ENCODE results near the gene B3GNT9. TPM values are rescaled to one million over a fixed set of nuclear protein-coding genes. Genes with fewer than 3 reads are reported as not detected.

The B3GNT9 gene
- polyA plus RNA-seq, 1 donor from 2014 or later = not detected

GRCh38 chr16:67197704-67198103 lies 46.9 kb upstream of the B3GNT9 start:
- H4K20me1 ChIP-seq (ENCODE audit: insufficient read depth) = no peaks in the 10 kb centered on the region
- no peaks in the 10 kb centered on the region for H3K27me3 ChIP-seq (ENCODE audit: insufficient read depth, low read depth, low read length)
- H3K4me2 ChIP-seq (ENCODE audit: low read length) = no peak overlapping the region
- H3K4me3 ChIP-seq (ENCODE audit: low read length) = no peak overlapping the region
- no peaks in the 10 kb centered on the region for H3K36me3 ChIP-seq (ENCODE audit: insufficient read depth, low read length)
- H3F3A ChIP-seq (ENCODE audit: insufficient read depth, low read length, poor library complexity, severe bottlenecking) = no peaks in the 10 kb centered on the region
- peaks cover 9% of the 10 kb centered on the region for H3K79me2 ChIP-seq (replicated peaks; ENCODE audit: insufficient read depth, low read length)
- H3K9ac ChIP-seq (ENCODE audit: low read length) = no peak overlapping the region
- H3K9me3 ChIP-seq (ENCODE audit: low read length) = no peaks in the 10 kb centered on the region
- H2AFZ ChIP-seq (ENCODE audit: low read depth, low read length) = no peak overlapping the region
- TF ChIP-seq SMC3 (conservative IDR thresholded peaks at IDR 0.05; ENCODE audit: poor library complexity) = no peak
- TF ChIP-seq REST (IDR thresholded peaks at IDR 0.05; ENCODE audit: borderline replicate concordance) = no peak
- no peak for TF ChIP-seq TAF1 (IDR thresholded peaks at IDR 0.05; ENCODE audit: low read depth)
- TF ChIP-seq EZH2 (IDR thresholded peaks at IDR 0.05; ENCODE audit: borderline replicate concordance, insufficient read depth, low read length, poor library complexity, severe bottlenecking) = no peak
- TF ChIP-seq POLR2AphosphoS5 (IDR thresholded peaks at IDR 0.05) = no peak
- H3K9me2 ChIP-seq (ENCODE audit: insufficient read depth, low read length) = no peaks in the 10 kb centered on the region
- no peak overlapping the region for H3K27ac ChIP-seq (ENCODE audit: low read length)

- H2AFZ ChIP-seq (ENCODE audit: low read depth, low read length) = no peak overlapping the region
- no peak overlapping the region for H3K4me3 ChIP-seq (ENCODE audit: low read length)
- H3K4me2 ChIP-seq (ENCODE audit: low read length) = no peak overlapping the region
- no peaks in the 10 kb centered on the region for H3K36me3 ChIP-seq (ENCODE audit: insufficient read depth, low read length)
- H3F3A ChIP-seq (ENCODE audit: insufficient read depth, low read length, poor library complexity, severe bottlenecking) = no peaks in the 10 kb centered on the region
- H3K27ac ChIP-seq (ENCODE audit: low read length) = no peak overlapping the region
- peaks cover 15% of the 10 kb centered on the region for H3K79me2 ChIP-seq (replicated peaks; ENCODE audit: insufficient read depth, low read length)
- no peaks in the 10 kb centered on the region for H3K27me3 ChIP-seq (ENCODE audit: insufficient read depth, low read depth, low read length)
- no peak overlapping the region for H3K9ac ChIP-seq (ENCODE audit: low read length)
- no peaks in the 10 kb centered on the region for H3K9me3 ChIP-seq (ENCODE audit: low read length)
- no peak for TF ChIP-seq REST (IDR thresholded peaks at IDR 0.05; ENCODE audit: borderline replicate concordance)
- H3K9me2 ChIP-seq (ENCODE audit: insufficient read depth, low read length) = no peaks in the 10 kb centered on the region
- no peaks in the 10 kb centered on the region for H4K20me1 ChIP-seq (ENCODE audit: insufficient read depth)
Observed at GRCh38 chr16:67196881-67197280, 46.1 kb upstream of the B3GNT9 start.

- no peak overlapping the region for H3K9ac ChIP-seq (ENCODE audit: low read length)
- no peaks in the 10 kb centered on the region for H4K20me1 ChIP-seq (ENCODE audit: insufficient read depth)
- no peak overlapping the region for H2AFZ ChIP-seq (ENCODE audit: low read depth, low read length)
- no peak overlapping the region for H3K4me2 ChIP-seq (ENCODE audit: low read length)
- H3K9me2 ChIP-seq (ENCODE audit: insufficient read depth, low read length) = no peaks in the 10 kb centered on the region
- no peaks in the 10 kb centered on the region for H3K36me3 ChIP-seq (ENCODE audit: insufficient read depth, low read length)
- no peak overlapping the region for H3K4me3 ChIP-seq (ENCODE audit: low read length)
- TF ChIP-seq EZH2 (IDR thresholded peaks at IDR 0.05; ENCODE audit: borderline replicate concordance, insufficient read depth, low read length, poor library complexity, severe bottlenecking) = no peak
- H3K27me3 ChIP-seq (ENCODE audit: insufficient read depth, low read depth, low read length) = no peaks in the 10 kb centered on the region
- H3F3A ChIP-seq (ENCODE audit: insufficient read depth, low read length, poor library complexity, severe bottlenecking) = no peaks in the 10 kb centered on the region
- no peak overlapping the region for H3K27ac ChIP-seq (ENCODE audit: low read length)
- H3K9me3 ChIP-seq (ENCODE audit: low read length) = no peaks in the 10 kb centered on the region
- H3K79me2 ChIP-seq (replicated peaks; ENCODE audit: insufficient read depth, low read length) = peaks cover 15% of the 10 kb centered on the region
Observed at GRCh38 chr16:67195676-67196075, 44.9 kb upstream of the B3GNT9 start.

Measured in neural cell (in vitro differentiated cells).